COLO668 (cell line): Measurements from ENCODE around the gene MIXL1.
A peak's percentile ranks its signal among the peaks of the same experiment; 100 is the strongest.
"Not testable (repeated sequence)": the region's sequence is repeated elsewhere in the genome, so short reads cannot be mapped to it uniquely, and the experiment has no call there.

Experiments
- DNase-seq: peaks from one replicate; lab custom pipeline; 2025; ENCODE audit not compliant: unreplicated experiment; lab: John Stamatoyannopoulos, UW

The MIXL1 gene

DNA sequence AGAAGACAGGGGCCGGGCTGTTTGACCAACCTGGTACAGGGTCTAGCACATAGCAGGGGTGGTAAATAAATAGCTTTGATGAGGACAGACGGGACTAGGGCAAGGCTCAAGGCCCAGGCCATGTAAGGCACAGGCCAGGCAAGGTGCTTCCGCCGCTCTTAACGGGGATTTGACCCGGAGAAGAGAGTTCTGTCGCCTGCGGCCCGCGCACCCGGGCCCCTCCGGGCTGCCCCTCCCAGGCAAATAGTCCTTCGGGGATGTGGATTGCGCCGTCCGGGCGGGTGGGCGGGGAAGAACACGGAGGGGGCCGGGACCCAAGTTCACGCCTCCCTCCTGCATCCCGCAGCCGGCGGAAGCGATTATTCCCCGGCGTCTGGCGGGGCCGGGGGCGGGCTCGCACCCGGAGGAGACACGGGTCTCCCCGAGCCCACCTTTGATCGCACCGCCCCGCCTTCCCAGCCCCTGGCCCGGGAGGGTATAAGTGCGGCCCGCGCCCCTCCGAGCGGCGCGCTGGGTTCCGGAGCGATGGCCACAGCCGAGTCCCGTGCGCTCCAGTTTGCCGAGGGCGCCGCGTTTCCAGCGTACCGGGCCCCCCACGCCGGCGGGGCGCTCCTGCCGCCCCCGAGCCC lies at the start of gene MIXL1:
Gene MIXL1 (plus strand): TSS at position 508 of the 629 bp plus-strand sequence. CDS start 18 bp downstream, at position 526.
- DNase-seq: no peak

DNA sequence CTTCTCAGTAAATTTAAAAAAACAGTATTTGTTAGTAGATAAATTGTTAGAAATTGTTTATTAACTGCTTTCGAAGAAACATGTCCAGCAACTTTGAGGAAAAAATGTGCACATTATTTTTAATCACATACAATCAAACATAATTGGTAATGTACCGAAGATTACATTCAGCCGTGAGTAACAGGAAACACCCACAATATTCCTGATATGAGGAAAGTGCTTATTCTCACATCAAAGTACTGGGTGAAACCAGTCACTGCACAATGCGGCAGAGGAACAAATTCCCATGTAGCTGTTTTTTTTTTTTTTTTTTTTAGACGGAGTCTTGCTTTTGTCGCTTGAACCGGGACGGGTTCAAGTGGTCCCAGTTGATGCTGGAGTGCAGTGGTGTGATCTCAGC lies 46.6 kb upstream of the MIXL1 start:
- no peak for DNase-seq

DNA sequence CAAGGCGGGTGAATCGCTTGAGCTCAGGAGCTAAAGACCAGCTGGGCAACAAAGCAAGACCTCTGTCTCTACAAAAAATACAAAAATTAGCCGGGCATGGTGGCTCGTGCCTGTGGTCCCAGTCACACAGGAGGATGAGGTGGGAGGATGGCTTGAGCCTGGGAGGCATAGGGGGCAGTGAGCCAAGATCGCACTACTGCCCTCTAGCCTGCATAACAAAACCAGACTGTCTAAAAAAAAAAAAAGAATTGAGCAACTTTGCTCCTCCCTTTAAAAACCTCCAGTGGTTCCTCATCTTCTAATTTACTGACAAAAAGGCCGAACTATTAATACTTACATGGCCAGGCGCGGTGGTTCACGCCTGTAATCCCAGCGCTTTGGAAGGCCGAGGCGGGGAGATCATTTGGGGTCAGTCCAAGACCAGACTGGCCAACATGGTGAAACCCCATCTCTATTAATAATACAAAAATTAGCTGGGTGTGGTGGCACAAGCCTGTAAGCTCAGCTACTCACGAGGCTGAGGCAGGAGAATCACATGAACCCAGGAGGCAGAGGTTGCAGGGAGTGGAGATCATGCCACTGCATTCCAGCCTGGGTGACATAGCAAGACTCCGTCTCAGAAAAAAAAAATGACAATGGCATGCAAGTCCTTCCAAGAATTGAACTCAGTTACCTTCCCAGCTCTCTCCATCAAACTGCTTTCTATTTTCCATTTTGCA lies 41.3 kb upstream of the MIXL1 start:
- no peak for DNase-seq

DNA sequence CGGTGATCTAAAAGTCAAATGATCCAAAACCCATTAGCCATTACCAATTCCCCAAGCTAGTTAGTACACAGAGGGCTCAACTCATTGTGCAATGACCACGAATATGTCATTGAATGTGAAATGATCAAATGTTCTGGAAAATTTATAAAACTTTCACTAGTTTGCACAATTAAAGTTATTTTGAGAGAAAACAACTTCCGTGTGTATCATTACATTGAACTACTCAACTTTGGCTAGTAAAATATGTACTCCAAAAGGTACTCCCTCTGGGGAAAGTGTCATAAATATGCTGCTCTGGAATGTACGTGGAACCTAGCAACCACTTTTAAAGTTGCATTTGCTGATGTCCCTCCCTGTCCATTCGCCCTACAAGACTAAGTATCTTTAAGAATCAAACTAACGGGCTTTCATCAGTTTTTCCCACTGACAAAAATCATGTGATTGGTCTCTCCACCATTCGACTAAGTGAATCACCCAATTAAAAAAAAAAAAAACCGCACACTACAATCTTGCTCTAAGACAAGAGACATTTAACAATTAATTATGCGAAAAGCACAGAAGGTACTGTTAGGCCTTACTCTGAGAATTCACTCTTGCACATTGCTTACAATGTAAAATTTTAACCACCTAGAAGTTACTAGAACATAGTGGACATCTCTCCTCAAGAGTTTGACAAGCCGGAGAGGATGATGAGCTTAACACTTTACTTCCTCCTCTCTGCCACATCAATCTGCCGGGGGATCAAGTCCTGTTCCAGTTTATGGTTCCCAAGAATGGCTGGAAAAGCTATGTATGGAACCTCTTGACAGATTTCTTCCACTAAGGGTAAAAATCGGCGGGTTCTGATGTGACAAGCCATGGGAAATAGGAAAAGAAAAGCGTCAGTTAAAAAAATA lies 38.1 kb upstream of the MIXL1 start:
- no peak for DNase-seq

DNA sequence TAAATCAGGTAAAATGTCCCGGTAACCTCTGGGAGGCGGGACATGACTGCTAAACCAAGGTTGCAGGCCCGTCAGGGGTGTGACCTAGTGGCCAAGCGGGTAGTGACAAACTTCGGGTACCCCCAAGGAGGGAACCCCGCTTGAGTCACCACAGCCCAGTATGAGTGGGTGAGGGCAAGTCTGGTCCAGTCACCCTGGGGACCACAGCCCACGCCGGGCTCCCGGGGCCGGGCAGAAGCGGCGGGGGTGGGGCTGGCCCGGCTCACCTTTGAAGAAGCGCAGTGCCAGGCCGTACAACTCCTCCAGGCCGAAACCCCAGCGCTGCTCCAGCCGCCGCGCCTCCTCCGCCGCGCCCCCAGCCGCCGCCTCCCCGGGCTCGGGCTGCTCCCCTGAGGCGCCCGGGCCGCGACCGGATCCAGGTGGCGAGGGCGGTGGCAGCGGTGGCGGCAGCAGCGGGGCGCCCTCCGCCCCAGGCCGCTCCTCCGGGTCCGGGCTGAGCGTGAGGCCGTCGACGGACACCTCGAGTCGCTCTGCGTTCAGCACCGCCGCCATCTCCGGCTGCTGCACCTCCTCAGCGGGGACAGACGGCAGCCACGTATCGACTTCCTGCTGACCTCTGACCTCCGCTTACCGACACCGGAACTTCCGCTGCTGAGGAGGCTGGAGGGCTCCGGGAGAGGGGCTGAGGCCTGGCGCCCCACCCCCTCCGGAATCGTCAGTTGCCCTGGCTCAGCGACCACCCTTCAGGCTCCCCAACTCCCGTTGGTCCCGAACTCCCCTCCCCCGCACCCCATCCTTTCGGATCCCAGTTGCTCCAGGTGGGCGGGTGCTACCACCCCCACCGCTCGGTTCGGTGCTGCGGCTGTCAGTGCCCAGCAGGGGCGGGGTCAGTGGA lies 37.1 kb upstream of the MIXL1 start, which contains the start of gene ACBD3:
Gene ACBD3 (minus strand): TSS at position 618 of the 895 bp plus-strand sequence. CDS start 66 bp downstream, at position 552.
- peak; percentile 89 for DNase-seq

DNA sequence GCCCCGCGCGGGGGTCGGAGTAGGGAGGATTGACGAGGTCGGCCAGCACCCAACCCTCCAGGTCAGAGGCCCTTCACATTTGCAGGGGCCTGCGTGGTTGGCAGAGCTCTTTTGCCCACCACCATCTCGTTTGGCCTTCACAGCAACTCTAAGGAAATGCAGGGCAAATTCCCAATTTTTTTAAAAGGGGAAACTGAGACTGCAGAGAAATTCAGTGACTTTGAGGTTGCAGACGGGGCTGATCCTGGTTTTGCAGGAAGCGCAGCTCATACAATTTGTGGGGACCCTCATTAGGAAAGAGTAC lies 36.5 kb upstream of the MIXL1 start:
- no peak for DNase-seq

DNA sequence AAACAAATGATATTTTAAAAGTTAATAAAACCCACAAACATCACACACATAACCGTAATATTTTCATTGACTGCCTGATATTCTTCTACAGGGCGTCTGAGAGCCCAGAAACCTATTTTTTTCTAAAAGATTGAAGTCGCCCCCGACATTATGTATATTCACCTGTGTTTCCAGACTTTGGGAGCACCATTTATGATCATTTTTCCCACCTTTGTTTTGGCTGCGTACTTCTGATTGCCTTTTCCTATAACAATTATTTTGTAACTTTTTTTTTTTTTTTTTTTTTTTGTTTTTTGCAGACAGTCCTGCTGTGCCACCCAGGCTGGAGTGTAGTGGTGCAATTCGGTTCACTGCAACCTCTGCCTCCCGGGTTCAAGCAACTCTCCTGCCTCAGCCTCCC lies 36.1 kb upstream of the MIXL1 start:
- no peak for DNase-seq

DNA sequence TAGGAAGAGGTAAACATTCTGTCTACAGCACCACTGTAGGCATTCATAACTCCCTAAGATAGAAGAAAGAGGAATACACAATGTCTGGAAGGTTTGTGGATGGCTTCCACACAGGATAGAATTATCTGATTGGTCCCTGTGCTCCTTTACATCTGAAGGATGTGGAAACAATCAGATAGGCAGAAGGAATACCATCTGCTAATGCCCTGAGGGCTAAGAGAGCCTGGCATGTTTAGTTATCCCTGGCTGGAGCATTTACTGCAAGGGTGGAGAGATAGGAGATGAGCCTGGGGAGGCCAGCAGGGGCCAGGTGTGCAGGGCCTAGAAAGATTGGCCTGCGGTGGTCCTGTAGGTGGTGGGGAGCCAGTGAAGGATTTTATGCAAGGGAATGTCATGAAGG lies 28.3 kb upstream of the MIXL1 start:
- peak; percentile 33 for DNase-seq

DNA sequence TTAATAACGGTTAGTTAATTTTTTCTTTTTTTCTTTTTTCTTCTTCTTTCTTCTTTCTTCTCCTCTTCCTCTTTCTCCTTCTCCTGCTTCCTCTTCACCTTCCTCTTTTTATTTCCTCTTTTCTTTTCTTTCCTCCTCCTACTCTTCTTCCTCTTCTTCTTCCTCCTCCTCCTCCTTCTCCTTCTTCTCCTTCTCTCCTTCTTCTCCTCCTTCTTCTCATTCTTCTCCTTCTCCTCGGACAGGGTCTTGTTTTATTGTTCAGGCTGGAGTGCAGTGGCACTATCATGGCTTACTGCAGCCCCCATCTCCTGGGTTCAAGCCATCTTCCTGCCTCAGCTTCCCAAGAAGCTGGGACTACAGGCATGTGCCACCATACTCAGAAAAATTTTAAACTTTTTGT lies 23.5 kb upstream of the MIXL1 start:
- no peak for DNase-seq

DNA sequence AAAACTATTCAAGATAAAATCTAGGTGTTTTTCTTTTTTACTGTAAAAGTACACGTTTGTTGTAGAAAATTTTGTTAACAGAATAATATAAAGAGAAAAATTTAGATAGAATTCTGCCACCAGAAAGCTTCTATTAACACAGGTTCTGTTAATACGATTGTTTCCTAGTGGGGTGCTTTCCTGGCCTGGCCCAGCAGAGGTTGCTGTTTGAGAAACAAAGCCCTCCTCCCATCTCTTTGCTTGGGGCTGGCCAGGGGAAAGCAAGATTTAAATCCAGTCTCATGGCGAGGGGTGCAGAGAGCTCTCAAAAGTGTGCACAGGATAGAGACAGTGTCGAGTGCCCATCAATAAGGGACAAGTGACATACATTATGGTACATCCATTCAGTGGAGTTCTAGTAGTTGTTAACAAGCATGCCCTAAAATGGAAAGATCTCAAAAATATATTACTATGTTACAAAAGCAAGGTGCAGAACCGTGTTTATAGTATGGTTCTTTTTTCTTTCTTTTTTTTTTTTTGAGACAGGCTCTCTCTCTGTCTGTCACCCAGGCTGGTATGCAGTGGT lies 22.4 kb upstream of the MIXL1 start:
- DNase-seq: no peak

DNA sequence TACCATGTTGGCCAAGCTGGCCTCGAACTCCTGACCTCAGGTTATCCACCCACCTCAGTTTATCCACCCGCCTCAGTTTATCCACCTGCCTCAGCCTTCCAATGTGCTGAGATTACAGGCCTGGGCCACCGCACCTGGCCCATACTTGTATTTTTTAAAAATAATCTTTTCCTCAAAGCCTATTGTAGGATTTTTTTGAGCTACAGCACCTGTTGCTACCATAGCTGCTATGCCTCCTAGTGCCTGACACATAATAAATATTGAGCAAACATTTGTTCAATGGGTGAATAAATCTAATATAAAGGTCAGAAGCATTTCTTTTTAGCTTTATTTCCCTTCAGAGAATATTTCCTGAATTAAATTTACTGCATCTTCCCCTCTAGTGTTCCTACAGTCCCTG lies 21.2 kb upstream of the MIXL1 start:
- no peak for DNase-seq

DNA sequence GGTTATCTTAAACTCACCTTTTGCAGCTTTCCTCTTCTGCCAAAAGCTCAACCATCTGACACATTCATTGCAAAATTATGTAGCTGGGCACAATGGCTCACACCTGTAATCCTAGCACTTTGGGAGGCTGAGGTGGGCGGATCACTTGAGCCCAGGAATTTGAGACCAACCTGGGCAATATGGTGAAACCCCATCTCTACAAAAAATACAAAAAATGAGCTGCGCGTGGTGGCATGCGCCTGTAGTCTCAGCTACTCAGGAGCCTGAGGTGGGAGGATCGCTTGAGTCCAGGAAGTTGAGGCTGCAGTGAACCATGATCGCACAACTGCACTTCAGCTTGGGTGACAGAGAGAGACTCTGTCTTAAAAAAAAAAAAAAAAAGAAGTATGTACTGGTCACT lies 20.8 kb upstream of the MIXL1 start:
- not testable (repeated sequence) for DNase-seq

DNA sequence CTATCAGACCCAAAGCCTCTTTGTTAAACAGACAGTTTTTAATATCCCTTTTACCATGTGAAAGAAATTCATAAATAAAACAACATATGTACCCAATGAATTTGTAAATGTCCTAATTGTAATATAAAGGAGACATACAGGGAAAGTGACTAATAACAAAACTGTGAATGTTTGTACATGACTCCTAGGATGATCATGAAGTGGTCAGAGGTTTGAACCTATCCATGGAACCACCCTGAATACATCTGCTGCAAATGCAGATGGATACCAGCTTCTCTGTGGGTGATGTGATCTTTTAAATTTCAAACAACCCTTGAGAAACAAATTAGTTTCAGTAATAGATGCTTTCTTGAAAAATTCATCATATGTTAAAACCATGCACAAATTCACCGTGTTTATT lies 20.2 kb upstream of the MIXL1 start:
- DNase-seq: no peak

DNA sequence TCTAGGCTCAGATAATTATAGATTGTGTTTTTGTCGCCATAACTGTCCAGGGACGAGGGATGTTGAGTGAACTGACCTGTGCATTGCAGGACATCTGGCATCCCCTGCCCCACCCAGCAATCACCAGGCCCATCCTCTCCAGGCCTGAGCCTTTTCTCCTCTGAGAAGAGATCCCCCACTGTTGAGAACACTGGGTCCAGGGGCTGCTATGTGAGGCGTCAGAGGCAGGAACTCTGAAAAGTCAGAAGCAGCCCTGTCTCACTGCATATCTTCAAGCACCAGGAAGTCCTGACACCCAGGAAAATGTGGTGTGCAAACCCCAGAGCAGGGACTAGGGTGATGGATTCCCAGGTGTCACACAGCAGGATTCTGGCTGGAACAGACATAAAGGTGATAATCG lies 19.8 kb upstream of the MIXL1 start:
- DNase-seq: no peak

DNA sequence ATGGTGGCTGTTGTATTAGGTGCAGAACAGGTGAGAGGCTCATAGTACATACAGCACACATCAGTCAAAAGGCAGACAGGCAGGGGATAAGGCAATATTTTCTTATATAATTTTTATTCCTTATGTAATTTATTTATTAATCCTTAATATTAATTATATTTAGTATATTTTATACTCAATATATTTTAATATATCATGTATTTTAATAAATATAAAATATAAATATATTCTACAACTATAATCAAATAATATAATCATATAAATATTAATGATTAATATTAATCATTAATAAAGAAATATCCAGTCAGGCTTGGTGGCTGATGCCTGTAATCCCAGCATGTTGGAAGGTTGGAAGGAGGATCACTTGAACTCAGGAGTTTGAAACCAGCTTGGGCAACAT lies 19.3 kb upstream of the MIXL1 start:
- no peak for DNase-seq

DNA sequence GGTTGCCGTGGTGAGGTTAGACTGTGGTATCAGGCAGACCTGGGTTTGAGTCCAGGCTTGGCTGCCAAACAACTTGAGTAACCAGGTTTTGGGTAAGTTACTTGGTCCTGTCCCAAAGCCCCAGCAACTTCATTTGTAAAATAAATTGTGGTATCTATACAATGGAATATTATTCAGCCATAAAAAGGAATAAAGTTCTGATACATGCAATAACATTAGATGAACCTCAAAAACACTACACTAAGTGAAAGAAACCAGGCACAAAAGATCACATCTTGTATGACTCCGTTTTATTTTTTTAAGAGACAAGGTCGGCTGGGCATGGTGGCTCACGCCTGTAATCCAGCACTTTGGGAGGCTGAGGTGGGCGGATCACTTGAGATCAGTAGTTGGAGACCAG lies 16.4 kb upstream of the MIXL1 start:
- no peak for DNase-seq

DNA sequence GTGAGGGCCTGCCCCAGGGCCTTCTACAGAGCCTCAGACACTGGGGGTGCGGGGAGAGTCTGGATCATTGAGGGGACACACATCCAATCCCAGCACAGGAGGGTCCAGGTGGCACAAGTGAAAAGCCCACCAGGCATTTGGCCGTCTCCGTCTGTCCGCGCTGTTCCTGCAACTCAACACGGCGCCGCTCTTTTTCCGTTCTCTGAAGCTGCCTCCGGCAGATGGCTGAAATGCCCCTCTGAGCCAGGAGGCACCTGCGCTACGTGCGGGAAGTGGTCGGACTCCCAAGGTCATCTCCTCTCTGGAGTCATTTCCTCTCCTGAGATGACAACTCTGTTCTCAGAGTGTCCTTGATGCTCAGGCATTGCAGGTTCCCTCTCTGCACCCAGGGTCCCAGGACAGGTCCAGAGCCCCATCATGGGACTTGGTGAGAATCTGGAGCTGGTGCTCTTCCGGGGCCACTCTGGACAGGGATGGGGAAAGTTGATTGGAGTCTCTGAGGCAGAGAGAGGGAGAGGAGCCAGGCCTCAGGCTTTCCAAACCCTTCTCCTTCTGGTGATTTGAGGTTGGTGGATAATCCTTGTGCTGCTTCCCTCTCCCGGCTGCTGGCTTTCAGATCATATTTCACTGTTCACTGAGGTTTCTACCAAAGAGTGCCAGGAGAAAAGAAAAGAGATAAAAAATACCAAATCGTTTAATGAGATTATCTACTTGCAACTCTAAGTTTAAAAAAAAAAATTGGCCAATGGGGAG lies 14.0 kb upstream of the MIXL1 start:
- no peak for DNase-seq

DNA sequence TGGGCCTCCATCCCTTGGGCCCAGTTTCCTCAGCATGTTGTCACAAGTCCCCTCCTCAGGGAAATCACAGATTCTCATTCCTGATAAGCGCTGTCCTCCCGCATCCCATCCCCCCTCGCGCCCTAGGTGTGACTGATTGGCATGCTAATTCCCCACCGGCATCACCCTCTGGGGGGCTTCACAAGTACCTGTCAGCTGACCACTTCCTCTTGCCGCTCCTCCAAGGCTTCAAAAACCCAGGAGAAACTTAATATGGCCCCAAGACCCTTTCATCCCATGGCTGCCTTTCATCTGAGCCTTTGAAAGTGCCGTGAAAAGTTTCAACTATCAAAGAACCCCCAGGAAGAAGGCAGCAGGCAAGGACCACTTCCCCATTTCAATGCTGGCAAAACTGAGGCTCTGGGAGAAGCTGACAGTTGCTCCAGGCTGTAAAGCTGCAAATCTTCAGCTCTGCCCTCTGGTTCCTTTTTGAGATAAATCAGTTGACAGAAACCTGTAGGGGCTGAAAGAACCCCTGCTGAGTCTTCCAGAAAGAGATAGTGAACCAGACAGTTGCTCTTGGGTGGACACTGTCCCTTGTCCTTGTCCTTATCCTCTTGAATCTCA lies 12.8 kb upstream of the MIXL1 start:
- no peak for DNase-seq

DNA sequence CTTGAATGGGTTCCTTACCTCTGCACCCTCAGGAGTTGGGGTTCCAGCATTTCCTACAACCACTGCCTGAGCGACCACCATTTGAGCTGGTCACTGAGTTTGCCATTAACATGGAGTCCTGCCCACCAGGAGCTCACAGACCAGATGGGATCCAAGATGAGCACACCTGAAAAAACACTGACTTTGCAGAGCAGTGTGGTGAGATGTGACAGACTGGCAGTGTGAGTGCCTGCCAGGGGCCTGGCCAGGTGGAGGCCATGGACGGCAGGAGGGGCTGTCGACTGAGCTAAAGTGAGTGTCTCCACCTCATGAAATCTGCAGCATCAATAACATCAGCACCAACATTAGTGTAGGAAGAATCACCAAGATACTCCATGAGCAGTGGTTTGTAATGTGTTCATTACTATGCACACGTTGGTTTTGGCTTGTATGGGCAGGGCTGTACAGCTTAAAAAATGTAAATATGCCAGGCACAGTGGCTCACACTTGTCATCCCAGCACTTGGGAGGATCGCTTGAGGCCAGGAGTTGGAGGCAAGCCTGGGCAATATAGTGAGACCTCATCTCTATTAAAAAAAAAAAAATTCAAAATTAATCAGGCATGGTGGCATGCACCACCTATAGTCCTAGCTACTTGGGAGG lies 12.2 kb upstream of the MIXL1 start:
- DNase-seq: no peak
